Psoas muscle (tissue), 8 donors: ENCODE measurements around the gene TRDN. TPM values are rescaled to one million over a fixed set of nuclear protein-coding genes. Genes with fewer than 3 reads are reported as not detected.
"Not testable (repeated sequence)": the region's sequence is repeated elsewhere in the genome, so short reads cannot be mapped to it uniquely, and the experiment has no call there.

Experiments used
- ATAC-seq, 4 donors: fragments of 200-7000 bp; cut with Tn5 transposase; one replicate each; pipeline ENCODE4 v1.9.1; 2020; ENCODE audit warnings: moderate library complexity in 3 of 4, mild to moderate bottlenecking in 2 of 4
- DNase-seq, 2 donors: peaks; one replicate each; pipeline ENCODE4 v3.0.0-alpha.2; 2020
- H3K27ac ChIP-seq: fragments of 200-600 bp; one replicate; pipeline ENCODE4 v1.8.0; 2022
- H3K27me3 ChIP-seq, 3 donors: fragments of 200-600 bp in 1 of 3; one replicate each; pipeline versions ENCODE4 v1.6.1 to v1.8.0; 2013 to 2022; ENCODE audit warnings: low read length in 2 of 3, mild to moderate bottlenecking in 2 of 3, moderate library complexity in 1 of 3; ENCODE audit not compliant: insufficient read depth in 3 of 3
- H3K36me3 ChIP-seq, 2 donors: fragments of 200-600 bp in 1 of 2; one replicate each; pipeline versions ENCODE4 v1.6.1 to v1.8.0; 2013 to 2022; ENCODE audit warnings: low read depth in 1 of 2, mild to moderate bottlenecking in 1 of 2, moderate library complexity in 1 of 2; ENCODE audit not compliant: insufficient read depth in 1 of 2
- H3K4me1 ChIP-seq: fragments of 200-600 bp; one replicate; pipeline ENCODE4 v1.8.0; 2022
- H3K4me3 ChIP-seq: fragments of 200-600 bp; one replicate; pipeline ENCODE4 v1.8.0; 2022; ENCODE audit warnings: mild to moderate bottlenecking
- H3K9me3 ChIP-seq: fragments of 200-600 bp; one replicate; pipeline ENCODE4 v1.8.0; 2022
- CTCF ChIP-seq: fragments of 200-600 bp; IDR thresholded peaks from one replicate; pipeline ENCODE4 v1.8.0; 2022; ENCODE audit warnings: antibody characterized with exemption
- WGBS, 3 donors: extraction: QIAGEN DNeasy Blood & Tissue Kit; methylation state at CpG; one replicate each; pipeline versions ENCODE4 v1.1.6 to v1.1.7; 2013; 5-methylcytosine and 5-hydroxymethylcytosine counted together
- intact Hi-C, 2 donors: fragments of 100-400 bp; cut with DNase I; formaldehyde crosslinking; loops; one replicate each; pipeline versions ENCODE4 v1.11.0 to v1.14.2; 2022
- polyA plus RNA-seq, 3 donors: library from polyadenylated mRNA; stranded (reverse); fragments of 200-250 nt; gene quantifications; one replicate each; pipeline ENCODE4 v1.2.3, GENCODE V29; 2013
- total RNA-seq, 4 donors: library from RNA; stranded (reverse); fragmentation: NEBNext Ultra II Directional in 2 of 4; extraction: Animal tissue kit (Norgen Biotek cat#: 25700) in 2 of 4; gene quantifications; one replicate each; pipeline versions ENCODE4 v1.2.1 to v1.2.4, GENCODE V29; 2021 to 2023
- donor health status: healthy with polysubstance abuse.
- donor health status: DM: no; HTN: no; CAD: no; lungs with moderate emphysema.
- donor health status: Bipolar disorder and iron deficiency.
- donor health status: healthy.
- donor health status: DM: yes; HTN: yes; CAD: no.
- donor health status: DM: no; HTN: no; CAD: no.
- donor health status: DM: no; HTN: no; CAD: no.
- donor health status: DM: yes; HTN: yes; CAD: no.

TRDN gene
- total and polyA plus RNA-seq, 7 donors: 79.7 to 1,361 (median 399) TPM

GRCh38 chr6:123276546-123276980 is 360.2 kb downstream of the TRDN start:
- H3K36me3 ChIP-seq: peaks cover 0 to 30% of the 10 kb centered on the region in 2 donors
- H3K27ac ChIP-seq: peak overlapping the region; percentile 54
- intact Hi-C loops: no loop called here
- TF ChIP-seq CTCF: no peak
- peaks cover 17% of the 10 kb centered on the region for H3K4me1 ChIP-seq
- 48 to 66% (median 49%) methylated on average over 3 of the region's 3 CpGs for WGBS, 3 donors
- H3K4me3 ChIP-seq: no peak overlapping the region
- no peaks in the 10 kb centered on the region for H3K9me3 ChIP-seq
- ATAC-seq: peak; percentile 89 to 96 (median 94)
- no peak for DNase-seq
- no peaks in the 10 kb centered on the region for H3K27me3 ChIP-seq

GRCh38 chr6:123263981-123264380 is 372.8 kb downstream of the TRDN start:
- ATAC-seq (no peak), DNase-seq (no peak)
- no peak overlapping the region for H3K4me3 ChIP-seq
- no peak for TF ChIP-seq CTCF
- 82 to 84% (median 83%) methylated on average over 5 of the region's 5 CpGs for WGBS, 3 donors
- H3K4me1 ChIP-seq: no peaks in the 10 kb centered on the region
- H3K27ac ChIP-seq: no peak overlapping the region
- peaks cover 0 to 56% of the 10 kb centered on the region in 2 donors for H3K36me3 ChIP-seq
- intact Hi-C loops: no loop called here
- H3K9me3 ChIP-seq: no peaks in the 10 kb centered on the region
- H3K27me3 ChIP-seq: no peaks in the 10 kb centered on the region

- H3K27ac ChIP-seq: no peak overlapping the region
- no peaks in the 10 kb centered on the region for H3K36me3 ChIP-seq
- WGBS, 3 donors: 66 to 84% (median 80%) methylated on average over 1 of the region's 1 CpG
- no peaks in the 10 kb centered on the region for H3K4me1 ChIP-seq
- TF ChIP-seq CTCF: no peak
- no peaks in the 10 kb centered on the region for H3K9me3 ChIP-seq
- intact Hi-C loops: no loop called here
- no peak for DNase-seq
- H3K27me3 ChIP-seq: no peaks in the 10 kb centered on the region
- H3K4me3 ChIP-seq: no peak overlapping the region
- ATAC-seq: no peak
These were observed 396.1 kb downstream of the TRDN start for GRCh38 chr6:123240626-123241025.

- 65 to 72% (median 69%) methylated on average over 4 of the region's 4 CpGs for WGBS, 3 donors
- TF ChIP-seq CTCF: no peak
- no peak overlapping the region for H3K27ac ChIP-seq
- DNase-seq: no peak
- no peaks in the 10 kb centered on the region for H3K9me3 ChIP-seq
- ATAC-seq: peak in 1 of 4 donors; percentile 21
- H3K27me3 ChIP-seq: no peaks in the 10 kb centered on the region
- peaks cover 10% of the 10 kb centered on the region for H3K4me1 ChIP-seq
- H3K36me3 ChIP-seq: no peaks in the 10 kb centered on the region
- H3K4me3 ChIP-seq: no peak overlapping the region
- intact Hi-C loops: no loop called here
These were observed 403.4 kb downstream of the TRDN start for GRCh38 chr6:123233336-123233735.

GRCh38 chr6:123227789-123228188 is 409.0 kb downstream of the TRDN start:
- WGBS, 3 donors: 17 to 39% (median 34%) methylated on average over 2 of the region's 2 CpGs
- H3K27me3 ChIP-seq, H3K4me3 ChIP-seq, H3K36me3 ChIP-seq, H3K9me3 ChIP-seq, intact Hi-C loops, DNase-seq: not testable (repeated sequence)
- Histone ChIP-seq H3K27ac (peak overlapping the region; percentile 58), H3K4me1 (peaks cover 28% of the 10 kb centered on the region)
- peak; percentile 69 to 94 (median 75) for ATAC-seq
